ENCODE data around the gene TMEM187.

GRCh38 chrX:153964105-153964504 lies 8.4 kb upstream of the TMEM187 start:
- TF ChIP-seq CTCF (IDR thresholded peaks at IDR 0.05) (no peak), POLR2A (IDR thresholded peaks at IDR 0.05) (no peak)
